Measurements from ENCODE around the gene BAD. TPM values are rescaled to one million over a fixed set of nuclear protein-coding genes. Genes with fewer than 3 reads are reported as not detected.

Gene BAD
- total RNA-seq, 1 experiment from 2014 or later = 159 TPM

Small RNA genes within 50 kb of the gene (small RNA-seq; reads per million reads assigned to genes)
- gene RF00019 = not detected

Other genes starting within 250 kb of the BAD start
- gene FLRT1, start 248.7 kb downstream of the BAD start, total RNA-seq (2014; rRNA removed; shearing (Covaris generic)) = 0.15 TPM in 1 of 2 replicates, not detected in the other
- 184 and 226 TPM in 2 replicates for gene MACROD1, start 118.6 kb downstream of the BAD start, total RNA-seq (2014; rRNA removed; shearing (Covaris generic))
- 342 and 388 TPM in 2 replicates for gene STIP1, start 98.5 kb downstream of the BAD start, total RNA-seq (2014; rRNA removed; shearing (Covaris generic))
- gene FERMT3, start 77.9 kb downstream of the BAD start, total RNA-seq (2014; rRNA removed; shearing (Covaris generic)) = 5.3 and 5.9 TPM in 2 replicates
- 112 and 126 TPM in 2 replicates for gene TRPT1, start 58.5 kb downstream of the BAD start, total RNA-seq (2014; rRNA removed; shearing (Covaris generic))
- gene NUDT22, start 58.4 kb downstream of the BAD start, total RNA-seq (2014; rRNA removed; shearing (Covaris generic)) = 224 and 226 TPM in 2 replicates
- 19.5 and 23.5 TPM in 2 replicates for gene DNAJC4, start 54.1 kb downstream of the BAD start, total RNA-seq (2014; rRNA removed; shearing (Covaris generic))
- 49.2 and 53.7 TPM in 2 replicates for gene VEGFB, start 50.1 kb downstream of the BAD start, total RNA-seq (2014; rRNA removed; shearing (Covaris generic))
- 241 and 259 TPM in 2 replicates for gene FKBP2, start 43.6 kb downstream of the BAD start, total RNA-seq (2014; rRNA removed; shearing (Covaris generic))
- 643 and 699 TPM in 2 replicates for gene PPP1R14B, start 37.7 kb downstream of the BAD start, total RNA-seq (2014; rRNA removed; shearing (Covaris generic))
- gene PLCB3, start 33.1 kb downstream of the BAD start, total RNA-seq (2014; rRNA removed; shearing (Covaris generic)) = 130 and 137 TPM in 2 replicates
- gene GPR137, start 1.2 kb upstream of the BAD start, total RNA-seq (2014; rRNA removed; shearing (Covaris generic)) = 23.9 and 36.5 TPM in 2 replicates
- not detected in 2 replicates for gene KCNK4, start 6.6 kb upstream of the BAD start, total RNA-seq (2014; rRNA removed; shearing (Covaris generic))
- gene CATSPERZ, start 15.7 kb upstream of the BAD start, total RNA-seq (2014; rRNA removed; shearing (Covaris generic)) = 1.4 and 2.3 TPM in 2 replicates
- 180 TPM in 2 replicates for gene ESRRA, start 20.9 kb upstream of the BAD start, total RNA-seq (2014; rRNA removed; shearing (Covaris generic))
- gene TRMT112, start 32.9 kb upstream of the BAD start, total RNA-seq (2014; rRNA removed; shearing (Covaris generic)) = 503 and 525 TPM in 2 replicates
- 254 and 276 TPM in 2 replicates for gene PRDX5, start 33.5 kb upstream of the BAD start, total RNA-seq (2014; rRNA removed; shearing (Covaris generic))
- gene CCDC88B, start 55.5 kb upstream of the BAD start, total RNA-seq (2014; rRNA removed; shearing (Covaris generic)) = 11.4 and 12.8 TPM in 2 replicates
- 149 and 158 TPM in 2 replicates for gene RPS6KA4, start 74.5 kb upstream of the BAD start, total RNA-seq (2014; rRNA removed; shearing (Covaris generic))

Measured in HT-29 (cell line).